GM19438 (cell line): ENCODE data around the gene RPL12.

ENCODE experiments used
- ATAC-seq: cut with Tn5 transposase; IDR thresholded peaks from one replicate; pipeline ENCODE4 v1.9.1; 2021; ENCODE audit warnings: low read depth; ENCODE audit not compliant: unreplicated experiment

The RPL12 gene

GRCh38 chr9:127444921-127445850 is 6.0 kb downstream of the RPL12 start:
- ATAC-seq: no peak

GRCh38 chr9:127444283-127444920 is 6.8 kb downstream of the RPL12 start:
- no peak for ATAC-seq

- ATAC-seq: no peak
Measured at GRCh38 chr9:127438394-127438793, 12.8 kb downstream of the RPL12 start.

GRCh38 chr9:127437497-127438264 is 13.5 kb downstream of the RPL12 start:
- ATAC-seq: no peak

- no peak for ATAC-seq
Measured at GRCh38 chr9:127430415-127430814, 20.8 kb downstream of the RPL12 start.

GRCh38 chr9:127428348-127428747 is 22.9 kb downstream of the RPL12 start:
- no peak for ATAC-seq

GRCh38 chr9:127426756-127427155 is 24.4 kb downstream of the RPL12 start:
- no peak for ATAC-seq

GRCh38 chr9:127424676-127424999 is 26.6 kb downstream of the RPL12 start:
- ATAC-seq: no peak

- peak; percentile 85 for ATAC-seq
Measured at GRCh38 chr9:127423934-127424675, 27.1 kb downstream of the RPL12 start, which contains the start of gene ZNF79. Gene ZNF79 (plus strand): TSS chr9:127424382. CDS start chr9:127424788, 406 bp downstream.

- ATAC-seq: no peak
Measured at GRCh38 chr9:127423476-127423933, 27.7 kb downstream of the RPL12 start.

- no peak for ATAC-seq
Measured at GRCh38 chr9:127422787-127423186, 28.4 kb downstream of the RPL12 start.

- ATAC-seq: no peak
Measured at GRCh38 chr9:127422133-127422782, 28.9 kb downstream of the RPL12 start.

GRCh38 chr9:127421057-127421456 is 30.1 kb downstream of the RPL12 start:
- ATAC-seq: no peak

- ATAC-seq: no peak
Measured at GRCh38 chr9:127419348-127419747, 31.9 kb downstream of the RPL12 start.

GRCh38 chr9:127418037-127418471 is 33.2 kb downstream of the RPL12 start:
- no peak for ATAC-seq

GRCh38 chr9:127417131-127418036 is 33.8 kb downstream of the RPL12 start:
- no peak for ATAC-seq

- no peak for ATAC-seq
Measured at GRCh38 chr9:127415657-127416056, 35.5 kb downstream of the RPL12 start.

- ATAC-seq: no peak
Measured at GRCh38 chr9:127415141-127415540, 36.1 kb downstream of the RPL12 start.

- no peak for ATAC-seq
Measured at GRCh38 chr9:127411122-127411521, 40.1 kb downstream of the RPL12 start.
